Measurements from ENCODE around the gene PRPF38B.
A peak's percentile ranks its signal among the peaks of the same experiment; 100 is the strongest.

Gene PRPF38B

GRCh38 chr1:108729481-108729880 lies 37.4 kb downstream of the PRPF38B start:
- DNase-seq (ENCODE audit: insufficient read length): no peak
- FAIRE-seq: no peak
- TF ChIP-seq POLR2AphosphoS5 (IDR thresholded peaks at IDR 0.05; ENCODE audit: low read depth, low read length) (no peak), POLR2A (IDR thresholded peaks at IDR 0.05; ENCODE audit: low read depth, low read length) (no peak), TAF1 (IDR thresholded peaks at IDR 0.05; ENCODE audit: borderline replicate concordance, low read depth, low read length) (no peak)

- FAIRE-seq: no peak
- TF ChIP-seq POLR2A (IDR thresholded peaks at IDR 0.05; ENCODE audit: low read depth, low read length) (no peak), TAF1 (IDR thresholded peaks at IDR 0.05; ENCODE audit: borderline replicate concordance, low read depth, low read length) (no peak), POLR2AphosphoS5 (IDR thresholded peaks at IDR 0.05; ENCODE audit: low read depth, low read length) (no peak)
- no peak for DNase-seq (ENCODE audit: insufficient read length)
These were observed 40.3 kb downstream of the PRPF38B start for GRCh38 chr1:108732398-108732797.

GRCh38 chr1:108734171-108734865 lies 42.2 kb downstream of the PRPF38B start:
- DNase-seq (ENCODE audit: insufficient read length) (no peak), FAIRE-seq (no peak)
- no peak for TF ChIP-seq POLR2A (IDR thresholded peaks at IDR 0.05; ENCODE audit: low read depth, low read length)
- TF ChIP-seq POLR2AphosphoS5 (IDR thresholded peaks at IDR 0.05; ENCODE audit: low read depth, low read length): no peak
- TF ChIP-seq TAF1 (IDR thresholded peaks at IDR 0.05; ENCODE audit: borderline replicate concordance, low read depth, low read length): no peak

GRCh38 chr1:108742253-108742652 lies 50.1 kb downstream of the PRPF38B start:
- FAIRE-seq: no peak
- no peak for TF ChIP-seq TAF1 (IDR thresholded peaks at IDR 0.05; ENCODE audit: borderline replicate concordance, low read depth, low read length)
- no peak for TF ChIP-seq POLR2AphosphoS5 (IDR thresholded peaks at IDR 0.05; ENCODE audit: low read depth, low read length)
- no peak for TF ChIP-seq POLR2A (IDR thresholded peaks at IDR 0.05; ENCODE audit: low read depth, low read length)
- DNase-seq (ENCODE audit: insufficient read length): no peak

- DNase-seq (ENCODE audit: insufficient read length): no peak
- no peak for TF ChIP-seq POLR2AphosphoS5 (IDR thresholded peaks at IDR 0.05; ENCODE audit: low read depth, low read length)
- TF ChIP-seq TAF1 (IDR thresholded peaks at IDR 0.05; ENCODE audit: borderline replicate concordance, low read depth, low read length): no peak
- TF ChIP-seq POLR2A (IDR thresholded peaks at IDR 0.05; ENCODE audit: low read depth, low read length): no peak
- no peak for FAIRE-seq
These were observed 53.9 kb downstream of the PRPF38B start for GRCh38 chr1:108745980-108746381.

GRCh38 chr1:108746382-108747170 lies 54.5 kb downstream of the PRPF38B start, which contains the start of gene STXBP3:
Gene STXBP3, plus strand, starts transcription at chr1:108746674. Its CDS starts 64 bp downstream, at chr1:108746738.
- peak; percentile 95 for TF ChIP-seq POLR2AphosphoS5 (IDR thresholded peaks at IDR 0.05; ENCODE audit: low read depth, low read length)
- TF ChIP-seq TAF1 (IDR thresholded peaks at IDR 0.05; ENCODE audit: borderline replicate concordance, low read depth, low read length): peak; percentile 92
- TF ChIP-seq POLR2A (IDR thresholded peaks at IDR 0.05; ENCODE audit: low read depth, low read length): peak; percentile 97
- FAIRE-seq: peak; percentile 100
- peak; percentile 82 for DNase-seq (ENCODE audit: insufficient read length)

- DNase-seq (ENCODE audit: insufficient read length): no peak
These were observed 55.2 kb downstream of the PRPF38B start for GRCh38 chr1:108747171-108747850.

GRCh38 chr1:108747898-108748297 lies 55.8 kb downstream of the PRPF38B start:
- DNase-seq (ENCODE audit: insufficient read length) (no peak), FAIRE-seq (no peak)
- TF ChIP-seq TAF1 (IDR thresholded peaks at IDR 0.05; ENCODE audit: borderline replicate concordance, low read depth, low read length) (no peak), POLR2A (IDR thresholded peaks at IDR 0.05; ENCODE audit: low read depth, low read length) (no peak), POLR2AphosphoS5 (IDR thresholded peaks at IDR 0.05; ENCODE audit: low read depth, low read length) (no peak)

More at GRCh38 chr1:108747171-108747850, 55.2 kb downstream of the PRPF38B start:
- no peak for TF ChIP-seq POLR2AphosphoS5 (IDR thresholded peaks at IDR 0.05; ENCODE audit: low read depth, low read length)
- TF ChIP-seq POLR2A (IDR thresholded peaks at IDR 0.05; ENCODE audit: low read depth, low read length): no peak; the same call in 1 of the 2 replicates
- TF ChIP-seq TAF1 (IDR thresholded peaks at IDR 0.05; ENCODE audit: borderline replicate concordance, low read depth, low read length): no peak; the same call in 1 of the 2 replicates
- peak; percentile 81 for FAIRE-seq

- FAIRE-seq (no peak), DNase-seq (ENCODE audit: insufficient read length) (no peak)
- TF ChIP-seq POLR2A (IDR thresholded peaks at IDR 0.05; ENCODE audit: low read depth, low read length): no peak
- no peak for TF ChIP-seq TAF1 (IDR thresholded peaks at IDR 0.05; ENCODE audit: borderline replicate concordance, low read depth, low read length)
- no peak for TF ChIP-seq POLR2AphosphoS5 (IDR thresholded peaks at IDR 0.05; ENCODE audit: low read depth, low read length)
These were observed 57.0 kb downstream of the PRPF38B start for GRCh38 chr1:108749081-108749480.

GRCh38 chr1:108750476-108751181 lies 58.5 kb downstream of the PRPF38B start:
- DNase-seq (ENCODE audit: insufficient read length): no peak
- TF ChIP-seq POLR2AphosphoS5 (IDR thresholded peaks at IDR 0.05; ENCODE audit: low read depth, low read length) (no peak), POLR2A (IDR thresholded peaks at IDR 0.05; ENCODE audit: low read depth, low read length) (no peak)
- no peak for FAIRE-seq

Data from GM12892 (cell line).